Activated T-helper 1 cell treated with anti-CD3 and anti-CD28 coated beads, Interleukin-12 subunit alpha, Interleukin-12 subunit beta, Interleukin-2, Interleukin-4 antibody, amounts not matched to agents 30 ng/mL and 10 ng/mL and 1 ng/mL, durations not matched to agents 14 hours and 24 hours and 36 hours (primary cell): Measurements from ENCODE around the gene WDR77. TPM values are rescaled to one million over a fixed set of nuclear protein-coding genes. Genes with fewer than 3 reads are reported as not detected.

Experiments
- total RNA-seq: library from RNA; stranded (reverse); gene quantifications from 2 replicates; pipeline ENCODE4 v1.2.3, GENCODE V29; 2022

The WDR77 gene
- total RNA-seq, 1 donor from 2014 or later, result 61.3 TPM

Other genes with a start within 250 kb of the WDR77 start
- 205 and 206 TPM in 2 replicates for gene DENND2D, start 248.6 kb downstream of the WDR77 start, total RNA-seq
- 2.8 and 4.0 TPM in 2 replicates for gene CHI3L2, start 221.5 kb downstream of the WDR77 start, total RNA-seq
- not detected in 2 replicates for gene CHIA, start 158.4 kb downstream of the WDR77 start, total RNA-seq
- 0.49 TPM in 2 replicates for gene OVGP1, start 21.5 kb downstream of the WDR77 start, total RNA-seq
- gene ATP5PB, start 208 bp upstream of the WDR77 start, total RNA-seq, result 280 and 282 TPM in 2 replicates
- gene C1orf162, start 24.7 kb upstream of the WDR77 start, total RNA-seq, result 0.70 and 1.3 TPM in 2 replicates
- 0.10 and 0.20 TPM in 2 replicates for gene ADORA3, start 54.4 kb upstream of the WDR77 start, total RNA-seq
- gene TMIGD3, start 54.4 kb upstream of the WDR77 start, total RNA-seq, result not detected in 2 replicates
- 326 and 348 TPM in 2 replicates for gene RAP1A, start 170.5 kb upstream of the WDR77 start, total RNA-seq